Posterior cingulate gyrus (tissue), 11 donors: ENCODE data around the gene AFF3.
"Not testable (repeated sequence)": the region's sequence is repeated elsewhere in the genome, so short reads cannot be mapped to it uniquely, and the experiment has no call there.

Source experiments
- DNase-seq, 10 donors: peaks; one replicate each; pipeline versions ENCODE4 v3.0.0 to v3.0.0-alpha.2; 2020 to 2021; ENCODE audit warnings: mixed read lengths in 3 of 10
- intact Hi-C: fragments of 100-400 bp; cut with DNase I; formaldehyde crosslinking; loops from one replicate; pipeline ENCODE4 v1.15.1; 2023

AFF3 gene

DNA sequence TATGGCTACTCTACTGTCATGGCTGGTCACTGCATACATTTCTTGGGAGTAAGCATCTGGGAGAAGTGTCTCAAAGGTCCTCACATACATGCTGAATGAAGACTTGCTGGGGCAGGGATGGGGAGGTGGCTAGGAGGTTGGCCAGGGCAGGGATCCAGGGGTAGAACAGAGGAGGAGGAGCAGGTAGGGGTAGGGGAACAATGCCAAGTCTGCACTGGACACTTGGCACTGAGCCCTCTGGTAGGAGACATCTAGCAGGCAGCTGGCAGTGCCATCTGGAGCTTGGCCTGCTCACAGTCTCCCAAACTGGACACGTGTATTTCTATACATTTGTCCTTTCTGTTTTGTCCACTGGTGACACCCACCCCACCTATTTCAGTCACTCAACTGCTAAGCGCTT lies 589.9 kb downstream of the AFF3 start:
- DNase-seq: no peak
- intact Hi-C loops: no loop called here

DNA sequence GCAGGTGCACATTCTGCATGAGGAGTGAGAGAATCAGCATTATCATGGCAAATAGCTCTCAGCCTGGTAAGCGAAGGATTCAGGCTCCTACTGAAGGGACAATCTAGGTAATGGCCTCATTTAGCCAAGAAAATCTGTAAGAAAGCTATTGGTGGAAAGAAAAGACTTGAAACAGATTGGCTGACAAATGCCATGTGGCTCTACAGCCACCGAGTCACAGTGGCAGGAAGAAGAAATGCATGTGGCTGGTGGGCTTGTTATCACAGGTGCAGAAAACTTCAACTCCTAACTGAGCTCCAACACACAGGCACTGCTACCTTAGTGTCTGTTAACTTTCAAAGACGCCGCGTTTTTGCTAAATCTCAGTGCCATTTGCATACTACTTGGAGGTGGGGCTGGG lies 592.0 kb downstream of the AFF3 start:
- intact Hi-C loops: no loop called here

DNA sequence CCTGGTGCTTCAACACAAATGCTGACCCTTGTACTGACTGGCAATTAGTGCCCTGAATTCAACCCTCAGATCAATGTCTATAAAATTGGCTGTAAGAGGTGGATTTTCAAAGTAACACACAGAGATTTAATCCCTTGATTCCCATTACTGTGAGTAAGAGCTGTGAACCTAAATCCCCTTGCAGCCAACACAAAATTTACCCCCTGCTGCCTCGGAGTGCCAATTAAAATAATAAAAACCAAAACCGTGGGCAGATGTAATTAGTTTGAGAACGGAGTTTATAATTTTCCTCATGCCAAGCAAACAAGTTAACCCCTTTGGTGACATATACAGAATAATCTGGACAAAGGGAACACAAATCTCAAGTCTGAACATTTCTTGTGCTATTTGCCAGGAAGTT lies 596.8 kb downstream of the AFF3 start:
- no peak for DNase-seq
- intact Hi-C loops: no loop called here

More for the DNA sequence above, 592.0 kb downstream of the AFF3 start:
- DNase-seq: no peak

DNA sequence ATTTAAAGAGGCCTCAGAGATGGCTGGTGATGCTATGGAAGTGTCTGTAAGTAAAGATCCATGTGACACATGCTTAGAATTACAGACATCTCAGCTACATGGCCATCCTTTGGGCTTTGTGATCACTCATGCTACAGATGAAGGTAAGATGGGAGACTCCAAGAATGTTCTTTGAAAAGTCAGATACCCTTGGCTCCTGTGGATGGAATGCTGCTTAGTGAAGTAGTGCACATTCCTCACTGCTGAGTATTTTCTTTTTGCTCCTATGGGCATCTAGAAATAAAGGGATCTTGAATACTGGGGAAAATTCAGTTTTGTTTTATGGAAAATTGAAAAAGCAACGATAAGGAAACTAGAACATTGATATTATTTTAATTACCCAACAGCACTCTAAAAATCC lies 597.3 kb downstream of the AFF3 start:
- no peak for DNase-seq
- intact Hi-C loops: no loop called here

DNA sequence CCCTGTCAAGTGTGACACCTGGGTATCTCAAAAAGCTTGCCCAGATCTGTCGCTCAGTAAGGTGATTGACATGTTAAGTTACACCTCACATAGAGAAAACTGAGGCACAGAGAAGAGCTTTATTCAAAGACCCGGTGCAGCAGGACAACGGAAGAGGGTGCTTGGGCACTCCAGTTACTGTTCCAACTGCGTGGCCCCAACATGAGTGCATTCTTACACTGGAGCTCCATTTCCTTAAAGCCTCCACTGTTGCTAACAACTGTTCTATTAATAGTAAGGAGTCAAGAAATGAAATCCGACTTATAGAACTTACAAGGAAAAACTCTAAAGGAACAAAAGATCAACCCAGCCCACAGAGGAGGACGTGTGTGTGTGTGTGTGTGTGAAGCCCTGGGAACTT lies 597.8 kb downstream of the AFF3 start:
- no peak for DNase-seq
- intact Hi-C loops: no loop called here

DNA sequence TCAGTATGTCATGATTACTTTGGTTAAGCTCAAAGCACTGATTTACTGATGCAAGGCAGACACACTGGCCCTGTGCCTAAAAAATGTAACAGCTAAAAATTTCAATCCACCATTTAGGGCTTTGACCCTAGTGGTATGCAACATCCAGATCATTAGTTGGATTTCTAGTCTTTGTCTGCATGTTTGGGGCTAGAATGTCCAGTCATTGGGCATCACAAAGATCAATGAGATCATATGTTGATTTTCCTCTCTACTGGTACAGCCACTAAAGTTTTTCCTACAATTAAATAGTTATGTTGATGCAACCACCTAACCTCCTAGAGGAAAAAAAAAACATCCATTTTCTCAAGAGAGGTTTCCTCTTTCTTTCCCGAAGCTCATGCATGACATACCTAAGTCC lies 599.1 kb downstream of the AFF3 start:
- intact Hi-C loops: no loop called here
- DNase-seq: no peak

DNA sequence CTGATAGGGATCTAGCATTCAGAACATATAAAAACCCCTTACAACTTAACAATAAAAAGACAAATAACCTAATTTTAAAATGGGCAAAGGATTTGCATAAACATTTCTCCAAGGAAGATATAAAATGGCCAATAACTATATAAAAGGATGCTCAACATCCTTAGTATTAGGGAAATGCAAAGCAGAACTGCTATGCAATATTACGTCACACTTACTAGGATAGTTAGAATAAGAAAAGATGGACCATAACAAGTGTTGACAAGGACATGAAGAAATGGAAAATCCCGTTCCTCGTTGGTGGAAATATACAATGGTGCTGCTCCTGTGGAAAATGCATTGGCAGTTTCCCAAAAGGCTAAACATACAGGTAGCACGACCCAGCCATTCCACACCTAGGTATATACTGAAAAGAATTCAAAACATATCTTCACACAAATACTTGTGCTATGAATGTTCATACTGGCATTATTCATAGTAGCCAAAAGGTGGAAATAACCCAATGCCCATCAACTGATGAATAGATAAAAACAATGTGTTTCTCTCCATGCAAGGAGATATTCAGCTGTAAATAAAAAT lies 604.4 kb downstream of the AFF3 start:
- no peak for DNase-seq
- intact Hi-C loops: no loop called here

DNA sequence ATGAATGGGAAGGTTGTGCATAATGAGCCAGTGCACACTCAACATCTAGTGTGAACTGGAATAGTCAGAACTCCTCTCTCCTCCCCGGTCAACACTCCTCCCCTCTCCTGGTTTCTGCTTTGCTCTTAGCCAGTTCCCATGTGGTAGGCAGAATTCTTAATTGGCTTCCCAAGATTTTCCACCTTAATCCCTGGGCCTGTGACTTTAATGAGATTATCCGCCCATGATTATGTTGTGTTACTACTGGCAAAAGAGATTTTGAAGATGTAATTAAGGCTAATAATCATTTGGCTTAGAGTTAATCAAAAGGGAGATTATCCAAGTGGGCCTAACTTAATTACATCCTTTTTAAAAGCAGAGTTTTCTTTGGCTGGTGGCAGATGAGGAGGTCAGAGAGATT lies 618.3 kb downstream of the AFF3 start:
- DNase-seq: no peak

DNA sequence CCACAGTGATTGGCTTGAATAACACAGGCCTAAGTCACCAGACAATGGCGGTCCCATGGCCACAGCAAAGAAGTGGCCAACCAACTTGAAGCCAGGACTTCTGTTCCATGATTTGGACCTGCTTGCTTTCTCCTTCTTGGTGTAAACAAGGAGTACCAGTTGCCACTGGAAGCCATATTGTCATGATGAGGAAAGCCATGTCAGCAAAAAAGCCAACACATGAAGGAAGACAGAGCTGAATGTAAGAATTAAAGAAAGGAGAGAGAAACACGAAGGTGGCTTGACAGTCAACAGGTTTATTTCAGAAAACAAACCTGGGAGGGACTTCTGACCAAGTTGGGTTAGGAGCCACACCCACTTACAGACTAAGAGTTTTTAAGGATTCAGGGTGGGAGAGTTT lies 620.2 kb downstream of the AFF3 start:
- intact Hi-C loops: no loop called here
- no peak for DNase-seq

More for the DNA sequence above, 618.3 kb downstream of the AFF3 start:
- intact Hi-C loops: no loop called here

DNA sequence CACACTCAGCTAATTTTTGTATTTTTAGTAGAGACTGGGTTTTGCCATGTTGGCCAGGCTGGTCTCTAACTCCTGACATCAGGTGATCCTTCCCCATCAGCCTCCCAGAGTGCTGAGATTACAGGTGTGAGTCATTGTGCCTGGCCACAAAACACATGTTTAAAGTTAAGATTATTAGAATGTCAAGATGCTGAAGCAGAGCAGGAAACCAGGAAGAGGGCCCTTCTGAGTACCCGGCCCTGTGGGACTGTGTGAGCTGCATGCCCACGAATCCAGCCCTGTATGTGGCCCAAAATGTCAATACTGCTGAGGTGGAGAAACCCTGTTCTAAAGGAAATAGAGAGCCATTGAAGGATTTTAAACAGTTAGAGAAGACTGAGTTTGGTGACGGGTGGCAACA lies 621.6 kb downstream of the AFF3 start:
- intact Hi-C loops: no loop called here
- no peak for DNase-seq

DNA sequence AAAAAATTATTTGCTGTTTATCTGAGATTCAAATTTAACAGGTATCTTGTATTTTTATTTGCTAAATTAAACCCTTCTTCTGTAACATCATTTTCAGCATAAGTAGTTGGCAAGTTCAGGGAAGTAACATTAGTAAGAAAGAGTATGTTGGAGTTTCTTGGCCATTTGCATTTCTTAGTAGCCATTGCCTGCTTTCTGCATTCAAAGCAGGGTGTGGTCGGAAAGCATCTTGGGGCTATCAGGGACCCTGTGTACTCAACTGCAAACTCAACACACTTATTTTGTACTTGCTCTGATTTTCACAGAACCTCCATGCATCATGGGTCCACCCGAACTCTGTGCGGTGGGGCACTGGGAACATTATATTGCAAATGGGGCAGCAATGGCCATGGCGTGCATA lies 622.2 kb downstream of the AFF3 start:
- intact Hi-C loops: no loop called here
- DNase-seq: no peak

DNA sequence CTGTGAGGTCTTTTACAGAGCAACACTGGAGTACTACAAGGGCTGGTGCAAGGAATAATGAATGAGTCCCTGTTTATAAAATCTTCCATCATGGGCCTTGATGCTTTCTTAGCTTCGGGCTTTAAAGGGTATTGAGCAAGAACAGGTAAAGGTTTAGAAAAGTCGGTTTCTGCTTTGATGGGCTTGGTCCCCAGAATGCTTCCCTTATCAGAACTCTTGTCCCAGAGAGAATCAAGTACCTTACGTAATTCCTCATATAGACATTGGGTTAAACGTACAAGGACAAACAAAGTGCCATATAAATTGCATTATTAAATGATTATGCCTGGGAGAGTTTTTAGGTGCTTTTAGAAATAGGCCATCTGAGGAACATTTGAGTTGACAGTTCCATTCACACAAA lies 628.0 kb downstream of the AFF3 start:
- intact Hi-C loops: no loop called here
- no peak for DNase-seq

DNA sequence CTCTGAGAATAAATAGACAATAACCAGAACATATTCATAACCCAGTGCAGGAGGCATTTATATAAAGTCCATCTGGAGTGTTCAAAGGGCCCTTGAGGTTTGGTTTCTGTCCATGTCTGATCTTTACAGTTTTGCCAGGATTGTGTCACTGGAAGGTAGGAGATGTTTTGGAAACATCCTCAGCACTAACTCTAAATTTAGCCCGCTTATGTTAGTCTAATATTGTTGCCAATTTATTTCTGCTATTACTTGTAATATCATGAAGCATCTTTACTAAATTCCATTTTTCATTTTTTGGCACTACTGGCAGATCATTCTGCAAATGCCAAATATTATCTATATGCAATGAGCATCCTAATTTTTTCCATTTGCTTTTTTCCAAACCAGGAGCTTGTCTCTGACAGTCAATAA lies 630.2 kb downstream of the AFF3 start:
- DNase-seq: no peak
- intact Hi-C loops: no loop called here

DNA sequence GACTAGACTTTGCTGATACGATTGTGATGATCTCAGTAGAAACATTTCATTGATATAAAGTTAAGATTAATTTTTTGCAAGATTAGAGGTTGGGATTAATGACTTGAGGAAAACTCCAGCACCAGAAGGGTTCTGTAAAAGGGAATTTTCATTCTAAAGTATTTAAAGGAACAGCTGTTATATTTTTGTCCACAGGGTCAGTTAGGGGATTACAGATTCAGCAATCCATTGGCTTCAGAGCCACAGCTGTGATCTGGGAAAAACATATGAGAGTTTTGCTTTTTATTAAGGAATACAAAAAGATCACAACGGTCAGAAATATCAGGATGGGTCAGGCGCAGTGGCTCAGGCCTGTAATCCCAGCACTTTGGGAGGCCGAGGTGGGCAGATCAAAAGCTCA lies 633.0 kb downstream of the AFF3 start:
- DNase-seq: no peak
- intact Hi-C loops: no loop called here

DNA sequence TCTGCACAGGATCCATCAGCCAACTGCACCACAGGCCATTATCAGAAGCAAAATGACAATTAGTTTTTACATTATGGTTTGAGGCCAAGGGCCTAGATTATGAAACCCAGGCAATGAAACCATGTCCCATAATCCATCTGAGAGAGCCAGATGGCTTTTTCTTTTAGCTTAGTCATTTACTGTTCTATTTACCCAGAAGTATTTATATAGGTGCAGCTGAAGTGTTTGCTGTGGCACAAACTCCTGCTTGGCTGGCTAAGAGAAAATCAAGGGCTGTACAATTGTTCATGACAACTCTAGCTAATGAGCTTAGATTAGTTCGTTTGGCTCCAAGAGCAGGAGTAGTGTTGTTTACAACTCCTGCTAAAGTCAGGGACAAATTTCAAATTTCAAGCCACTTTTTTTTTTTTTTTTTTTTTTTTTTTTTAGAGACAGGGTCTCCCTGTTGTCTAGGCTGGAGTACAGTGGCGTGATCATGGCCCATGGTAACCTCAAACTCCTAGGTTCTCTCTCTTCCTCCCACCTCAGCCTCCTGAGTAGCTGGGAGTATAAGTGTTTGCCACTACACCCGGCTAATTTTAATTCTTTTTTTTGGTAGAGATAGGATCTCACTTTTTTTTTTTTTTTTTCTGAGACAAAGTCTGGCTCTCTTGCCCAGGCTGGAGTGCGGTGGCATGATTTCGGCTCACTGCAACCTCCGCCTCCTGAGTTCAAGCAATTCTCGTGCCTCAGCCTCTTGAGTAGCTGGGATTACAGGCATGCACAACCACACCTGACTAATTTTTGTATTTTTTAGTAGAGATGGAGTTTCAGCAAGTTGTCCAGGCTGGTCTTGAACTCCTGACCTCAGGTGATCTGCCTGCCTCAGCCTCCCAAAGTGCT lies 634.2 kb downstream of the AFF3 start:
- intact Hi-C loops: no loop called here
- DNase-seq: no peak

DNA sequence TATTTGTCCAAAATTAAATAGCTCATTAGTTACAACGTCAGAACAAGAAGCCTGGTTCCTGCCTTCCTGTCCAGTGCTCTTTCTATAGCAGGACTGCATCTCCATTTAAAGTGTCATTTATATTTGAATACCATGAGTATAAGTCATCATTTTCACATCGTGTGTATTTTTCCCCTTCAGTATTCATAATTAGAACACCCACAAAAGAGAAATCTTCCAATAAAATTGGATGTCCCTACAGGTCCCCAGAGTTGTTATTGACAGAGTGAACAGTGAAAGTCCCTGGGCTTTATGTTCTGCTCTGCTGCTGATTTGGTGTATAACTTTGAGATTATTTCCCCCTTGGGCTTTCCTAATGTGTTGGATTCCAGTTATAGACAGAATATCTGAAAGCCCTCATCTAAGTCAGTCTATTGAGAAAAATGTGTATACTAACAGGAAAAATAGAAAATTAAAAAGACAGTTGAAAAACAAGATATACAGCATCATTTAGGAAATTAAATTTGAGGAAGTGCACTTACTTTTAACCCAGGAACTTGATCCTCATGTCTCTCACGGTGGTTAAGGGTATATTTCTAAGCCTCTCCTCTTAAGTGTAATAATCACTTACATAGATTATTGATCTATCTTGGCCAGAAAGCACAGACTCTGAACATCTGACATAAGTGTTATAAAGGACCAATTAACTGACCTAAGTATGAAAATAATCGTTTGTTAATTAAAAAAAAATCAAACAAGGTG lies 637.4 kb downstream of the AFF3 start:
- intact Hi-C loops: no loop called here
- no peak for DNase-seq

DNA sequence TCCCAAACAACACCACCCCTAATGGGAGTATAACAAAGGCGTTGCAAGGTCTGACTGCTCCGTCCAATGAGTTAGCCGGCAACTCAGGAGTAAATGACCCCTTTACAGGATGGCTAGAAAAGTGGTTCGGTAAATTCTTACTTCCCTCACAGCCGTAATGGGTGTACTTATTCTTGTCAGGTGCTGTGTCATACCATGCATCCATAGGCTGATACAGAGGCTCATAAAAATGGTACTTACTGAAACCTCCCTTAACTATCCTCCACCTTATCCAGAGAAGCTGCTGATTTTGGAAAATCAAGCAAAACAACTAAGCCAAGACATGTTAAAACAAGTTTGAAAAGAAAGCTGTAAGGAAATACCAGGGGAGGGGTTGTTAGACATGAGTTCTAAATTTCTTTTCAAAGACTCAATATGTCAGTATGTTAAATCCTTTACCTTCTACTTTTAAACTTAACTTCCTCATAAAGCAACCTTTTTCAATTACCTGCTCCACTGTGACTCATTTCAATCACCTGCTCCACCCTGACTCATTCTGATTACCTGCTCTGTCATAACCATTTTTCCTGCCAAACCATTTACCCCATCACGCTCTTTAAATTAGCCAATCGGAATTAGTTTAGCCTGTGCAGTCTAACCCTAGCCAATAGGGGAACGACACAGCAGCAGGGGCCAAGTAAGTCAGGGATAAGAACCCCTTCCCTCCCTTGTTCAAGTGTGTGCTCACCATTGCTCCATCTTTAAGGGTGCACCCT lies 638.6 kb downstream of the AFF3 start:
- DNase-seq: not testable (repeated sequence)

DNA sequence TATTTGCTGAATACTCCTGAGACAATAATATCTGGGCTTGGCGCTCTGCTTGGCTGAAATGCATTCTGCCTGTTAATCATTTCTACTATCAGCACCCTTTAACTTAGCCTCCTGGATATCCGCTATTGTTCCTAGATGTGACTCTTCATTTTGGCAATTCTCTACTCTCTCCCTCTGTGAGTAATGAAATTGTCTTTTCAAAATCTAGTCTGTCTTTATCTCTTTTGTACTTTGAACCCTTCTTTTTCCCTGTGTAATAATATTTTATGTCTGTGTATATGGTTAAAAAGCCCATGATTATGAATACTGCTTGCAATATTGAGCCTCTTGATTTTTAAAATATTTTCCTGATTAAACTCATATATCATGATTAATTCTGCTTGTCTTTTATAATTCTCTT lies 646.4 kb downstream of the AFF3 start:
- DNase-seq: no peak
- intact Hi-C loops: no loop called here

More for the DNA sequence above, 638.6 kb downstream of the AFF3 start:
- intact Hi-C loops: not testable (repeated sequence)
